Stimulated activated naive CD8-positive, alpha-beta T cell treated with anti-CD3 and anti-CD28 coated beads, Interleukin-15, Interleukin-2, amounts not matched to agents 100 ng/mL and 50 ng/mL, for 24 hours (primary cell): ENCODE data around the gene GRHL1.

Experiments used
- H3K27ac Mint-ChIP-seq: one replicate; pipeline ENCODE4 v1.8.0; 2021; ENCODE audit warnings: mild to moderate bottlenecking, mixed read lengths
- H3K27me3 Mint-ChIP-seq: one replicate; pipeline ENCODE4 v1.8.0; 2021; ENCODE audit warnings: mixed read lengths
- H3K36me3 Mint-ChIP-seq: one replicate; pipeline ENCODE4 v1.8.0; 2021; ENCODE audit warnings: low read depth, mixed read lengths
- H3K4me1 Mint-ChIP-seq: one replicate; pipeline ENCODE4 v1.8.0; 2021; ENCODE audit warnings: low read depth, mixed read lengths
- H3K4me3 Mint-ChIP-seq: one replicate; pipeline ENCODE4 v1.8.0; 2021; ENCODE audit warnings: mild to moderate bottlenecking, mixed read lengths
- H3K9me3 Mint-ChIP-seq: one replicate; pipeline ENCODE4 v1.8.0; 2021; ENCODE audit warnings: mixed read lengths

GRHL1 gene

GRCh38 chr2:10036095-10036884 is 84.8 kb downstream of the GRHL1 start:
- H3K27ac Mint-ChIP-seq, result no peak overlapping the region
- no peaks in the 10 kb centered on the region for H3K36me3 Mint-ChIP-seq
- H3K27me3 Mint-ChIP-seq, result no peaks in the 10 kb centered on the region
- H3K4me3 Mint-ChIP-seq, result no peak overlapping the region
- H3K4me1 Mint-ChIP-seq, result peaks cover 16% of the 10 kb centered on the region
- H3K9me3 Mint-ChIP-seq, result no peaks in the 10 kb centered on the region

- H3K27me3 Mint-ChIP-seq, result peaks cover 6% of the 10 kb centered on the region
- peaks cover 3% of the 10 kb centered on the region for H3K36me3 Mint-ChIP-seq
- H3K4me3 Mint-ChIP-seq, result no peak overlapping the region
- no peaks in the 10 kb centered on the region for H3K9me3 Mint-ChIP-seq
- H3K4me1 Mint-ChIP-seq, result peaks cover 24% of the 10 kb centered on the region
- no peak overlapping the region for H3K27ac Mint-ChIP-seq
Measured at GRCh38 chr2:10038123-10038522, 86.6 kb downstream of the GRHL1 start.

- Mint-ChIP-seq H3K36me3 (peaks cover 3% of the 10 kb centered on the region), H3K27me3 (peaks cover 6% of the 10 kb centered on the region), H3K27ac (no peak overlapping the region), H3K4me1 (peaks cover 24% of the 10 kb centered on the region), H3K9me3 (no peaks in the 10 kb centered on the region), H3K4me3 (no peak overlapping the region)
Measured at GRCh38 chr2:10038716-10039115, 87.2 kb downstream of the GRHL1 start.

- peaks cover 3% of the 10 kb centered on the region for H3K36me3 Mint-ChIP-seq
- H3K27ac Mint-ChIP-seq, result no peak overlapping the region
- H3K27me3 Mint-ChIP-seq, result peaks cover 6% of the 10 kb centered on the region
- H3K9me3 Mint-ChIP-seq, result no peaks in the 10 kb centered on the region
- H3K4me3 Mint-ChIP-seq, result no peak overlapping the region
- H3K4me1 Mint-ChIP-seq, result peaks cover 28% of the 10 kb centered on the region
Measured at GRCh38 chr2:10039658-10040410, 88.3 kb downstream of the GRHL1 start.

- H3K36me3 Mint-ChIP-seq, result peaks cover 3% of the 10 kb centered on the region
- H3K9me3 Mint-ChIP-seq, result no peaks in the 10 kb centered on the region
- peaks cover 20% of the 10 kb centered on the region for H3K4me1 Mint-ChIP-seq
- no peak overlapping the region for H3K27ac Mint-ChIP-seq
- peaks cover 6% of the 10 kb centered on the region for H3K27me3 Mint-ChIP-seq
- H3K4me3 Mint-ChIP-seq, result no peak overlapping the region
Measured at GRCh38 chr2:10041711-10042110, 90.2 kb downstream of the GRHL1 start.

- peak overlapping the region; percentile 89 for H3K27ac Mint-ChIP-seq
- H3K27me3 Mint-ChIP-seq, result peaks cover 6% of the 10 kb centered on the region
- H3K36me3 Mint-ChIP-seq, result peaks cover 3% of the 10 kb centered on the region
- H3K4me1 Mint-ChIP-seq, result peaks cover 20% of the 10 kb centered on the region
- peak overlapping the region; percentile 78 for H3K4me3 Mint-ChIP-seq
- H3K9me3 Mint-ChIP-seq, result no peaks in the 10 kb centered on the region
Measured at GRCh38 chr2:10042301-10043161, 91.0 kb downstream of the GRHL1 start.

GRCh38 chr2:10043256-10043905 is 91.9 kb downstream of the GRHL1 start, which contains the start of gene KLF11:
KLF11 (plus strand) TSS chr2:10043550; CDS start chr2:10043717, 167 bp downstream.
- Mint-ChIP-seq H3K36me3 (peaks cover 3% of the 10 kb centered on the region), H3K9me3 (no peaks in the 10 kb centered on the region), H3K4me3 (peak within 1 kb of the TSS; percentile 78), H3K4me1 (peaks cover 20% of the 10 kb centered on the region), H3K27me3 (peaks cover 6% of the 10 kb centered on the region), H3K27ac (peak within 1 kb of the TSS; percentile 89)

GRCh38 chr2:10043906-10044601 is 92.6 kb downstream of the GRHL1 start:
- H3K4me1 Mint-ChIP-seq, result peaks cover 20% of the 10 kb centered on the region
- no peaks in the 10 kb centered on the region for H3K9me3 Mint-ChIP-seq
- peak overlapping the region; percentile 67 for H3K4me3 Mint-ChIP-seq
- H3K27ac Mint-ChIP-seq, result peak overlapping the region; percentile 56
- H3K36me3 Mint-ChIP-seq, result peaks cover 3% of the 10 kb centered on the region
- H3K27me3 Mint-ChIP-seq, result peaks cover 6% of the 10 kb centered on the region

- H3K9me3 Mint-ChIP-seq, result no peaks in the 10 kb centered on the region
- H3K4me3 Mint-ChIP-seq, result peak overlapping the region; percentile 21
- H3K36me3 Mint-ChIP-seq, result peaks cover 3% of the 10 kb centered on the region
- no peak overlapping the region for H3K27ac Mint-ChIP-seq
- H3K4me1 Mint-ChIP-seq, result peaks cover 20% of the 10 kb centered on the region
- peaks cover 6% of the 10 kb centered on the region for H3K27me3 Mint-ChIP-seq
Measured at GRCh38 chr2:10045561-10046355, 94.3 kb downstream of the GRHL1 start.

GRCh38 chr2:10046931-10047330 is 95.4 kb downstream of the GRHL1 start:
- Mint-ChIP-seq H3K4me1 (peaks cover 20% of the 10 kb centered on the region), H3K27me3 (peaks cover 6% of the 10 kb centered on the region), H3K9me3 (no peaks in the 10 kb centered on the region), H3K36me3 (peaks cover 4% of the 10 kb centered on the region), H3K27ac (no peak overlapping the region), H3K4me3 (no peak overlapping the region)

- no peak overlapping the region for H3K4me3 Mint-ChIP-seq
- peaks cover 13% of the 10 kb centered on the region for H3K4me1 Mint-ChIP-seq
- no peak overlapping the region for H3K27ac Mint-ChIP-seq
- H3K9me3 Mint-ChIP-seq, result no peaks in the 10 kb centered on the region
- H3K36me3 Mint-ChIP-seq, result peaks cover 8% of the 10 kb centered on the region
- peaks cover under 1% of the 10 kb centered on the region for H3K27me3 Mint-ChIP-seq
Measured at GRCh38 chr2:10047616-10048500, 96.4 kb downstream of the GRHL1 start.

- Mint-ChIP-seq H3K4me1 (peaks cover 12% of the 10 kb centered on the region), H3K4me3 (no peak overlapping the region), H3K27me3 (no peaks in the 10 kb centered on the region), H3K27ac (no peak overlapping the region), H3K9me3 (no peaks in the 10 kb centered on the region), H3K36me3 (peaks cover 15% of the 10 kb centered on the region)
Measured at GRCh38 chr2:10048501-10049171, 97.1 kb downstream of the GRHL1 start.
